Measurements from ENCODE around the gene KIF26B.

KIF26B gene

DNA sequence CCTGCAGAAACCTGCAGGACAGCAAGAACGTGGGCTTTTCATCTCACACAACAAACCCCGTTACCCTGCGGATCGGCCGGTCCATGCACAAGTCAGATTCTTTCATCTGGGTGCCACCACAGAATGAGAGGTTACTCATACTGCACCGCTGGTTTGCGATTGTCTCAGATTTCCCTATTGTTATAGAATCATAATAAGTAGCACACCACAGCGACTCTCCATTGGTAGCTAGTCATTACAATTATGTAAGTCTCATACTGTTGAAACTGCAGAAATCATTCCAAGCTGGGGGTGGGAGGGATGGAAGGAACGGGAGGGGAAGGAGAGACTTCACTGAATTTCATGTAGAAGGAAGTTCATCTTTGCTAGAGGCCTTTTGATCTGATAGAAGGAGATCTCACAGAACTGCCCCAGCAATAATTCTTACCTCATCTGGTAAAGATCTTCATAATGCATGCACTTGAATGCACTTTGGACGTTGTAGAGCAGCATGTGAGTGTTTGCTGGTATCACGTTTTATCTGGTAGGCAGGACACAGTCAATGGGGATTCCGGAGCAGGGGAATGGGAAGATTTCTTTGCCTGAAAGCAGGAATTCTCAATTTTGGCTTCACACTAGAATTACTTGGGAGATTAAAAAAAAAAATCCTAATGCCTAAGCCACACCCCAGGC lies 221.1 kb downstream of the KIF26B start:
- Histone ChIP-seq H3K9me2 (ENCODE audit: low read depth, low read length) (no peaks in the 10 kb centered on the region), H2AFZ (ENCODE audit: low read length) (no peak overlapping the region), H3K9ac (ENCODE audit: low read length) (no peak overlapping the region), H3K36me3 (ENCODE audit: insufficient read depth, low read length) (no peaks in the 10 kb centered on the region), H3K27ac (ENCODE audit: low read depth, low read length, poor library complexity, severe bottlenecking) (no peak overlapping the region), H4K20me1 (ENCODE audit: insufficient read depth, low read length) (no peaks in the 10 kb centered on the region), H3K4me3 (ENCODE audit: low read depth, low read length, poor library complexity, severe bottlenecking) (no peak overlapping the region), H3K4me1 (ENCODE audit: insufficient read depth, low read length, severe bottlenecking) (no peaks in the 10 kb centered on the region), H3K79me2 (ENCODE audit: insufficient read depth, low read length) (no peaks in the 10 kb centered on the region), H3K9me3 (ENCODE audit: low read length) (no peaks in the 10 kb centered on the region), H3K27me3 (ENCODE audit: insufficient read depth, low read length) (no peaks in the 10 kb centered on the region), H3K4me2 (ENCODE audit: low read length) (no peak overlapping the region), H3F3A (ENCODE audit: insufficient read depth, low read length) (no peaks in the 10 kb centered on the region)
- TF ChIP-seq CTCF (IDR thresholded peaks at IDR 0.05; ENCODE audit: low read length) (no peak), EZH2 (IDR thresholded peaks at IDR 0.05; ENCODE audit: borderline replicate concordance, low read length) (no peak)

DNA sequence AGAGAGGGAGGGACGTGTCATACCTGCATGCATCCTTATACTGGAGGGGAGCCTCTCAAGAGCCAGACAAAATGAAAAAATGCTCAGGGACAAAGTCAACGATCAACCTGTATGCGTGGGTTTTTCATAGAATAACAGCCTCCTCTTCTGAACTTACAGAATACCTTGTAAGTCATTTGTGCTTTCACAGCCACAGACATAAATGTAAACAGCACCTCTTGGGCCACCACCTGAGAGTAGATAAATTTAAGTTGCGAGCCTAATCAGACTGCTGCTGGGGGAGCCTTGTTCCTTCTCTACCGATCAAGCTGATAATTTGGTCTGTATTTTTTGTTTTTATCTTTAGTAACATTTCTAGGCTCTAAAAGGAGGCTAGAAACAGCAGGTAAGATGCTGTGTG lies 223.1 kb downstream of the KIF26B start:
- TF ChIP-seq EZH2 (IDR thresholded peaks at IDR 0.05; ENCODE audit: borderline replicate concordance, low read length), result no peak
- TF ChIP-seq CTCF (IDR thresholded peaks at IDR 0.05; ENCODE audit: low read length), result no peak

GRCh38 chr1:245378311-245378722 lies 223.5 kb downstream of the KIF26B start:
- Histone ChIP-seq H4K20me1 (ENCODE audit: insufficient read depth, low read length) (no peaks in the 10 kb centered on the region), H3K27me3 (ENCODE audit: insufficient read depth, low read length) (no peaks in the 10 kb centered on the region), H3K9me3 (ENCODE audit: low read length) (no peaks in the 10 kb centered on the region), H3K79me2 (ENCODE audit: insufficient read depth, low read length) (no peaks in the 10 kb centered on the region), H3K9me2 (ENCODE audit: low read depth, low read length) (no peaks in the 10 kb centered on the region), H3K27ac (ENCODE audit: low read depth, low read length, poor library complexity, severe bottlenecking) (no peak overlapping the region), H3K36me3 (ENCODE audit: insufficient read depth, low read length) (no peaks in the 10 kb centered on the region), H3F3A (ENCODE audit: insufficient read depth, low read length) (no peaks in the 10 kb centered on the region), H3K9ac (ENCODE audit: low read length) (no peak overlapping the region), H2AFZ (ENCODE audit: low read length) (no peak overlapping the region), H3K4me1 (ENCODE audit: insufficient read depth, low read length, severe bottlenecking) (no peaks in the 10 kb centered on the region), H3K4me3 (ENCODE audit: low read depth, low read length, poor library complexity, severe bottlenecking) (no peak overlapping the region), H3K4me2 (ENCODE audit: low read length) (no peak overlapping the region)
- no peak for TF ChIP-seq EZH2 (IDR thresholded peaks at IDR 0.05; ENCODE audit: borderline replicate concordance, low read length)
- TF ChIP-seq CTCF (IDR thresholded peaks at IDR 0.05; ENCODE audit: low read length), result no peak

More for the DNA sequence above, 223.1 kb downstream of the KIF26B start:
- no peaks in the 10 kb centered on the region for H3F3A ChIP-seq (ENCODE audit: insufficient read depth, low read length)
- no peaks in the 10 kb centered on the region for H3K9me3 ChIP-seq (ENCODE audit: low read length)
- no peaks in the 10 kb centered on the region for H3K36me3 ChIP-seq (ENCODE audit: insufficient read depth, low read length)
- no peak overlapping the region for H2AFZ ChIP-seq (ENCODE audit: low read length)
- no peaks in the 10 kb centered on the region for H3K27me3 ChIP-seq (ENCODE audit: insufficient read depth, low read length)
- no peaks in the 10 kb centered on the region for H4K20me1 ChIP-seq (ENCODE audit: insufficient read depth, low read length)
- H3K27ac ChIP-seq (ENCODE audit: low read depth, low read length, poor library complexity, severe bottlenecking), result no peak overlapping the region
- H3K4me1 ChIP-seq (ENCODE audit: insufficient read depth, low read length, severe bottlenecking), result no peaks in the 10 kb centered on the region
- no peak overlapping the region for H3K4me3 ChIP-seq (ENCODE audit: low read depth, low read length, poor library complexity, severe bottlenecking)
- H3K79me2 ChIP-seq (ENCODE audit: insufficient read depth, low read length), result no peaks in the 10 kb centered on the region
- H3K9ac ChIP-seq (ENCODE audit: low read length), result no peak overlapping the region
- no peak overlapping the region for H3K4me2 ChIP-seq (ENCODE audit: low read length)
- H3K9me2 ChIP-seq (ENCODE audit: low read depth, low read length), result no peaks in the 10 kb centered on the region
